Stimulated activated CD8-positive, alpha-beta memory T cell treated with anti-CD3 and anti-CD28 coated beads, Interleukin-15, amount 100 ng/mL, for 24 hours (primary cell): ENCODE results near the gene FBXO42.
A peak's percentile ranks its signal among the peaks of the same experiment; 100 is the strongest.
"Not testable (repeated sequence)": the region's sequence is repeated elsewhere in the genome, so short reads cannot be mapped to it uniquely, and the experiment has no call there.

ENCODE experiments used
- DNase-seq: peaks from one replicate; pipeline ENCODE4 v3.0.0-alpha.2; 2020; ENCODE audit warnings: low read depth

FBXO42 gene

GRCh38 chr1:16262067-16262466 lies 90.2 kb downstream of the FBXO42 start:
- DNase-seq = no peak

DNA sequence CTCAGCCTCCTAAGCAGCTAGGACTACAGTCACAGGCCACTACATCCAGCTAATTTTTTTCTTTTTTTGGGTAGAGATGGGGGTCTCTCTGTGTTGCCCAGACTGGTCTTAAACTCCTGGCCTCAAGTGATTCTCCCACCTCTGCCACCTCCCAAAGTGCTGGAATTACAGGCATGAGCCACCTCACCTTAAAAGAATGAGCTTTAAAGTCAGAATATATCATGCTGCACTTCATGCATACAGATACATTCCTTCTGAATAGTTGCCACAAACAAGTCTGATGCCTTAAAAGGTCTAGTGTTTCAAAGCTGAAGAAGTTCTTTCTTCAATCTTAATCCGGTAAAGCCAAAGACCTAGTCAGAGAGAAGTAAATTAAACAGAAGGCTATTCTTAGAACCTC lies 91.5 kb downstream of the FBXO42 start:
- DNase-seq = no peak

GRCh38 chr1:16258591-16259135 lies 93.6 kb downstream of the FBXO42 start:
- no peak for DNase-seq

DNA sequence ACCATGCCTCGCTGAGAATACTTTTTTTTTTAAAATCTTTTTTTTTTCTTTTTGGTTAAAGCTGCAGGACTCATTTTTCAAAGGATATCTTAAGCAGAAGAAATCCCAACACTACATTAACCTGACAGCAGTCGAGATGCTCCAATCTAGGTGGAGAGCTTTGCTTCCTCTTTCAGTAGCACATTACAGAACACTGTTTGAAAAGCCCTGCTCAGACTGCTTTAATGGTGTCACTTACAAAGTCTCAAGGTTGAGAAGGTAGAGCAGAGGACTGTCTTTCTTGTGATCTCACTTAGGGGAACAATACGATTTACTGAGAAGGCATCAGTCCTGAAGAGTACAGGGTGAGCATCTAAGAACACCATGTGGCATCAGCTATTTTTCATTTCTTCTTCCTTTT lies 94.3 kb downstream of the FBXO42 start:
- DNase-seq = no peak

DNA sequence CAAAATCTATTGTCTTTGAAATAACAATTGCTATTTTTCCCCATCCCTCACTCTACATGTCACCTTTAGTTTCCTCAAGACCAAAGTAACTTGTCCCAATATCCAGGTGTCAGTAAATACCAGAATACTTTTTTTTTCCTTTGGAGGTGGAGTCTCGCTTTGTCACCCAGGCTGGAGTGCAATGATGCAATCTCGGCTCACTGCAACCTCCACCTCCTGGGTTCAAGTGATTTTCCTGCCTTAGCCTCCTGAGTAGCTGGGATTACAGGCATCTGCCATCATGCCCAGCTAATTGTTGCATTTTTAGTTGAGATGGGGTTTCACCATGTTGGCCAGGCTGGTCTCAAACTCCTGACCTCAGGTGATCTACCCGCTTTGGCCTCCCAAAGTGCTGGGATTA lies 94.7 kb downstream of the FBXO42 start:
- not testable (repeated sequence) for DNase-seq

DNA sequence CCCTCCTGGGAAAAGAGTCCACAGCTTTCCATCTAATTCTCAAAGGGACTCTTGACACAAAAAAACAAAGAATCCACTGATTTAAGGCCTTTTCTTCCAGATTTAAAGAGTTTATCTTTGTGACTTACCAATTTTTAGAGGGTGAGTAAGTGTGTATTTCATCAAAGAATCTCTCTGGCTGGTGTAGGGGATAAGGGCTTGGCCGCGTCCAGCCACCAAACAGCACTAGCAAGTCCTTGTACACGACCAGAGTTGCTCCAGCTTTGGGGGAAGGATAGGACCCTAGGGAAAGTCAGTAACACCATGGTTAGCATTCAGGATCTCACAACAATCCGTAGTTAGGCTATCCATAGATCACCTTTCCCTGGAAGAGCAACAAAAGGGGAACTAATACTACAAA lies 95.8 kb downstream of the FBXO42 start:
- DNase-seq = no peak

DNA sequence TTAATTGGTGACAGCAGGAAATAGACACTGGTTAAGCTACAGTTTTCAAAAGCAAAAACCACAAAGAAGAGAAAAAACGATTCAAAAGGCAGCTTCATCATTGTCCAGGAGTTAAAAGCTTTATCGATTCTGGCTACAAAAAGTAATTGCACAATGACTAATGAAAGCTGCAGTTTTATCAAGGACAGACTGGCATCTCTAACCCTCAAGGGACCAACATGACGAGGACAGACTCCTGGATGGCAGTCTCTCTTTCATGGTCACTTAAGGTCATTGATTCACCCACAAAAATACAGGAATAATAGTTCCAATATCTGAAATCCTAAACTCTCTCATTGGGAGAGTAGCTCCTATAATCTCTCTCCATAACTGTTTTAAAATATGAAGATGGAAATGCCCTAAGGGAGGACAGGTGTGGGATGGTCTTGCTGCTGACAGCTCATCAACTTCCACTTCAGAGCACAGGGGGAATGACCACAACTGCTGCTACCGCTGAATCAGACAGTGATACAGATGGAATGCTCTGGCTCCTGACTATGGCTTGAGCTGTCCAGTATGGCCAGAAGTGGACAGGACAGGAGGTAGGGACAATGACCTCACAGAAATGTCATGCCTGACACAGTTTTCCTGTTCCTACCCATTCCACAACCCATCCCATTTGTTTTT lies 97.9 kb downstream of the FBXO42 start:
- DNase-seq = no peak

DNA sequence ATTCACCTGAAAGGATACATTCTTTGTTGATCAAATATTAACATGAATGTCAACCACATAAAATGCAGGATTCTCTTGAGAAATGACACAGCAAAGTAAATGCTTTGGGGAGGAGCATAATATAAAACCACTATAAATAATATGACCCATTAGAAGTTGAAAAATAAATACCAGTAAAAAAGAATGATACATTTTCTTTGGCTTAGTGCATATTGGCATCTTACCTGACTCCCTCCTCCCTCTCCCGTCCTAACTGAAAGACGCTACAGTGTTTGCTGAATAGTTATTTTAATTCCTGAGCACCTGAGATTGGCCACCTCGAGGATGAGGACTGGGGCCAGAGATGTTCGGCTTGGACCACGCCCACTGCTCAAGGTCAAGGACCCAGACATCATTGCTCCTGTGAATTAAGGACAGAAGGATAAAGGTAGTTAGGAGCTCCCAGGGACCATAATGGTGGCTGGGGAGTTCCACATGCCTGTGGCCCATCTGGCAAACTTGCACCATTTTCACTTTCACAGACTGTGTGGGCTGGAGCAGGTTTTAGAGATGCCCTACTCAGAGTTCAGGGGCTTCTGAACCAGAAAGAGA lies 98.9 kb downstream of the FBXO42 start:
- no peak for DNase-seq

GRCh38 chr1:16252912-16253311 lies 99.4 kb downstream of the FBXO42 start:
- no peak for DNase-seq

DNA sequence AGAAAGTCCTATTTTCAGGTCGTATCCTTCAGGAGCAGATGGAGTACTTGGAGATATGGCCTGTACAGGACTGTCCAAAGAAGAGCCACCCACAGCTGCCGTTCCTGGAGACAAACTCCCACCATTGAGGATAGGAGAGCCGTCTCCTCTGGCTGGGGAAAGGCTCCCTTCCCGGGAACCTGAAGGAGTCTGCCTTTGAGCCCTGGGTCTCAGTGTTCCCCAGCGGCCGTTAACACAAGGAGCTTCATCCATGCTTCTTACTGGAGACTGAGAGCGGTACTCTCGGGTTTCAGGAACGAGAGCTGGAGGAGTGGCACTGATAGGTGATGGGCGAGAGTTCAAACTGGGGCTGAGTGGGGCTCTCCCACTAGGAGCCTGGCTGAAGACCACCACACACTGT lies 100.9 kb downstream of the FBXO42 start:
- no peak for DNase-seq

DNA sequence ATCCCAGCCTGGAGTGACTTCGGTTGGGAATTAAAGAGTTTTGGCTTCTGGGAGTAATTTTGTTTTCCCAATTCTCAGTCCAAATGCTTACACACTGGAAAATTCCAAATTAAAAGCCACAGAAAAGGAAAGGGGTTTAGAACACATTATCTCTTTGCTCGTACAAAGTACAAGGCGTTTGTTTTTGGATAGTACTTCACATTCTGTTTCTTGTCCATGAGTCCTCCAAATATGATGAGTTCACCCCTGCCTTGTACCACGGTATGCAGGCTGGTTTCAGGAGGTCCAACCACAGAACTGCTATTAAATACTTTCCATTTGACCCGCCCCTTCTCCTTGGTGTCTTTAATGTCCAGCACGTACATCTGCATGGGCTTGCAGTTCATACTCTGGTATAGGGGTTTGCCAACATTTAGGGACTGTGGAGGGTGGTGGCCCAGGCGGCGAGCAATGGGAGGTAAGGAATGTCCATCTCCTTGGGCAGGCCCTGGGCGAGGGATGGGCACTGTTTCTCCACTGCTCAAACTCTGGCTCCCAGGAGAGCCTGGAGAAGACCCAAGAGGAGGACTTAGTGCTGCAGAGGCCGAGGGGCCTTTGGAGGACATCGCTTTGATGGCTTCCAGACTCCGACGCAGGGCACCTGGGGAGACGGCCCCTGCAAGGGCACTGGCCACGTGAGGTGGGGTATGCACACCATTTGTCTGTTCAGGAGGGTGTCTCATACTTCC lies 101.6 kb downstream of the FBXO42 start:
- DNase-seq = no peak

GRCh38 chr1:16249596-16250241 lies 102.6 kb downstream of the FBXO42 start:
- DNase-seq = no peak

GRCh38 chr1:16248603-16249516 lies 103.4 kb downstream of the FBXO42 start:
- no peak for DNase-seq

DNA sequence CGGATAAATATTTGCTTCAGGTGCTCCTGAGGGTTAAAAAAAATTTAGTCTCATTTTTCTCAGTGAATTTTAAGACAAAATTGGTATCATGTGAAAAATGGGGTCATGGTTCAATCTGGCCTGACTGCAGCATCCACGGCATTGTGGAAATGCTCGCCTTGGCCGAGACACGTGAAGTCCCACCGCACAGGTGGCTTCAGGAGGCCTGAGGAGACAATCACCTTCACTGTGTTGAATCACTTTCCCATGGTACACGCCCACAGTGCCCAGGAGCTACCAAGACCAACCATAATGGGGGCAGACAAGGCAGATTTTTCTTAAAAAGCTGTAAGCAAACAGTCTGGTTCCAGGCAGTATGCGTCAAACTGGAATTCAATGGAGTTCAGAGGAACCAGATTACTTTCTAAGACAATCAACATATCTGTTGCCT lies 104.3 kb downstream of the FBXO42 start:
- no peak for DNase-seq

DNA sequence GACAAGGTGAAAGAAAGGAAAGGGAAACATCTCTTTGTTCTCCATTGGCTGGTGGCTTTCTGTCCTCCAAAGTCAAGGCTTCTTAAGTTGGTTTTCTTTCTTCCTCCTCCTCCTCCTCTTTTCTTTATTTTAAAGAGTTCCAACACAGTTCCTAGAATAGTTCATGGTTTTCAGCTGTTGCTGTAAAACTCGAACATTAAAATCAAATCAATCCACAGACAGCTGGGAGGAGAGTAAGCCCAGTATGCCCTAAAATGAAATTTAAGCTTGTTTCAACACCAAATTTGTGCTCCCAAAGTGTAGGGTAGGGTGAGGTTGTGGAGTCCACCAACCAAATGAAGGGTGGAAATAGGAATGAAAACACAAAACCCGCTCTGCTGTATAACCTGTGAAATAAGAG lies 104.8 kb downstream of the FBXO42 start:
- no peak for DNase-seq

- DNase-seq = no peak
Observed at GRCh38 chr1:16246961-16247360, 105.3 kb downstream of the FBXO42 start.

- DNase-seq = not testable (repeated sequence)
Observed at GRCh38 chr1:16246239-16246638, 106.0 kb downstream of the FBXO42 start.

- DNase-seq = no peak
Observed at GRCh38 chr1:16245476-16246196, 106.6 kb downstream of the FBXO42 start.

DNA sequence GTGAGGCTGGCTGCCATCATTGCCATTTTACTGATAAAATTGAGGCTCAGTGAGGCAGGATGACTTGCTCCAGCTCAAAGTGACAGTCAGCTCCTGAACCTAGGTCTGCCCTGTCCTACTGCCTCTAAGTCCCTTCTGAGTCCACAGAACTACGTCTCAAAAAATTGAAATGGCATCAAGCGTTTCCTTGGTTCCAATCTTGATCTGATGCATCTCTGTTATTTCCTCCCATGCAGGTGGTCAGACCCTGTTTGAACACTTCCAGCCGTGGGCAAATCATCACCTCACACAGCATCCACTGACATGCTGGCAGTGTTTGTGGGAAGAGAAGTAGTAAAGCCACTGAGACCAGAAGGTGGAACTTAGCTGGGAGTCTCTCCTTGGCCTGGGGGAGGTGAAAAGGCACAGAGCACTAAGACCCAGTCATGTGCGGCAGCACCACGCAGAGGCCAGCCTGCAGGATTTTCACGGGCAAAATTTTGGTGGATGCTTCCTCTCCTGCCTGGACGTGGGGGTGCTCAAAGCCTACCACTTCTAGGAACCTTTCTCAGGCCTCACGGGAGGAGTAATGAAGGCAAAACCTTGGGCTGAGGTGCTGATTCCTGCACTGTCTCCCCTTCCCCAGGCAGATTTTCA lies 107.5 kb downstream of the FBXO42 start:
- DNase-seq = no peak

- DNase-seq = peak; percentile 40
Observed at GRCh38 chr1:16243936-16244649, 108.2 kb downstream of the FBXO42 start.
